Ovary (tissue), 9 donors: ENCODE data around the gene LRRC9. TPM values are rescaled to one million over a fixed set of nuclear protein-coding genes. Genes with fewer than 3 reads are reported as not detected.
"Not testable (repeated sequence)": the region's sequence is repeated elsewhere in the genome, so short reads cannot be mapped to it uniquely, and the experiment has no call there.

ENCODE experiments used
- DNase-seq, 5 donors: peaks; one replicate each; pipeline ENCODE4 v3.0.0-alpha.2; 2019 to 2020
- H3K27ac ChIP-seq, 2 donors: fragments of 200-600 bp; one replicate each; pipeline versions ENCODE4 v1.5.1 to v1.8.0; 2019 to 2022
- H3K27me3 ChIP-seq: fragments of 200-600 bp; one replicate; pipeline ENCODE4 v1.8.0; 2022
- H3K36me3 ChIP-seq: fragments of 200-600 bp; sonication (generic); one replicate; pipeline ENCODE4 v1.5.1; 2019
- H3K4me1 ChIP-seq: one replicate; pipeline ENCODE4 v1.8.1; 2013; ENCODE audit warnings: mild to moderate bottlenecking, moderate library complexity; ENCODE audit not compliant: insufficient read depth
- H3K4me3 ChIP-seq: fragments of 200-600 bp; sonication (generic); one replicate; pipeline ENCODE4 v1.5.1; 2017
- H3K9me3 ChIP-seq, 2 donors: fragments of 200-600 bp in 1 of 2; sonication (generic) in 1 of 2; one replicate each; pipeline versions ENCODE4 v1.5.1 to v1.8.1; 2013 to 2019; ENCODE audit warnings: mild to moderate bottlenecking in 1 of 2, moderate library complexity in 1 of 2
- EP300 ChIP-seq: sonication (generic); formaldehyde crosslinking; IDR thresholded peaks from one replicate; pipeline ENCODE4 v1.6.1; 2017; ENCODE audit warnings: antibody characterized with exemption
- POLR2A ChIP-seq: fragments of 450-650 bp; IDR thresholded peaks from one replicate; pipeline ENCODE4 v1.6.1; 2017; ENCODE audit warnings: antibody characterized with exemption, mild to moderate bottlenecking, moderate library complexity
- WGBS, 3 donors: extraction: QIAGEN DNeasy Blood & Tissue Kit in 1 of 3; methylation state at CpG; one replicate each; pipeline versions ENCODE4 v1.1.5 to v1.1.7; 2013 to 2017; 5-methylcytosine and 5-hydroxymethylcytosine counted together
- intact Hi-C, 4 donors: fragments of 100-400 bp; cut with DNase I; formaldehyde crosslinking; loops; one replicate each; pipeline versions ENCODE4 v1.11.0 to v1.15.1; 2022 to 2023
- polyA plus RNA-seq, 2 donors: library from polyadenylated mRNA; stranded (reverse); fragments of 200-250 nt in 1 of 2; fragments of 350-450 nt in 1 of 2; fragmentation: Illumina TruSeq in 1 of 2; extraction: RNeasy Lipid Tissue Mini Kit (QIAGEN cat#74804) in 1 of 2; gene quantifications; one replicate each; pipeline ENCODE4 v1.2.3, GENCODE V29; 2013 to 2014
- total RNA-seq, 7 donors: library from RNA; depleted of rRNA in 2 of 7; stranded (reverse); fragments of >200 nt in 2 of 7; fragmentation: NEBNext Ultra II Directional in 3 of 7; extraction: Animal tissue kit (Norgen Biotek cat#: 25700) in 3 of 7; gene quantifications; one replicate each; pipeline versions ENCODE4 v1.1.0 to v1.2.4, GENCODE V29; 2016 to 2023
- TF ChIP-seq, protein P1 (sequence below), 3 donors: fragments of 450-650 bp in 2 of 3; fragments of 200-600 bp in 1 of 3; IDR thresholded peaks; one replicate each; pipeline versions ENCODE4 v1.5.1 to v1.8.0; 2016 to 2022; ENCODE audit warnings: antibody characterized with exemption in 3 of 3, mild to moderate bottlenecking in 1 of 3
- donor health status: DM: no; HTN: no; CAD: no; lungs with moderate emphysema.
- donor health status: DM: no; HTN: no; CAD: no.
- donor health status: Bipolar disorder and iron deficiency.
- donor health status: DM: yes; HTN: yes; CAD: no.
- donor health status: DM: no; HTN: no; CAD: no.
- donor health status: DM: yes; HTN: yes; CAD: no.

Gene LRRC9
- total and polyA plus RNA-seq, 9 donors = 0.15 to 0.62 (median 0.57) TPM; not detected in 6

DNA sequence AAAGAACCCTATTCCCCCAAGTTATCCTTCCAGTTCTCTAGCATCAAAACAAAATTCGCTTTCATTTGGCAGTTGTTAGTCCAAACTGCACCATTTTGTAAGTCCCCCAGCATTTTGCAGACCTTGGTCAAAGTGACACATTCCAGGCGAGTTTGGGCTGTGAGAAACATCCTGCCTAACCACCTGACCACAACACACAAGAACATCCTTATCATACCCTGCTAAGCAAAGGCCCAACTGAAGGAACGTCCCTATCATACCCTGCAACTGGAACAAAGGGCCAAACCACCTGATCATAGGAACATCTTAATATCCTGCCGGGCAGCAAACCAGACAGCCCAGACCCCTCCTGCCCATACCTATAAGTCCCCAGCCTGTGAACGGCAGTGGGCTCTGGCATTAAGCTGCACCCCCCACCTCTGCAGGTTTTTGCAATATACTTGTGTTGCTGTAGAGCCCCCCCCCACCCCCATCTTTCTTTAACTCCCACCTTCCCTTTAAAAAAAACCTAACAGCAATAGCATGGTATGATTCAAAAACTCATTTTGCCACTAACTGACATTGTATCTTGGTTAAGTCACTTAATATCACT, 174.5 kb downstream of the LRRC9 start:
- Histone ChIP-seq H3K27ac (no peak overlapping the region), H3K4me1 (peaks cover 8% of the 10 kb centered on the region)
- intact Hi-C loops = loop anchor here in 3 of 4 donors (5.0 kb wide), 3 partner anchors 58 to 153 kb away; partner anchors contain the start of genes DHRS7 (in 2 of the 3) and PPM1A (in 1 of the 3)

DNA sequence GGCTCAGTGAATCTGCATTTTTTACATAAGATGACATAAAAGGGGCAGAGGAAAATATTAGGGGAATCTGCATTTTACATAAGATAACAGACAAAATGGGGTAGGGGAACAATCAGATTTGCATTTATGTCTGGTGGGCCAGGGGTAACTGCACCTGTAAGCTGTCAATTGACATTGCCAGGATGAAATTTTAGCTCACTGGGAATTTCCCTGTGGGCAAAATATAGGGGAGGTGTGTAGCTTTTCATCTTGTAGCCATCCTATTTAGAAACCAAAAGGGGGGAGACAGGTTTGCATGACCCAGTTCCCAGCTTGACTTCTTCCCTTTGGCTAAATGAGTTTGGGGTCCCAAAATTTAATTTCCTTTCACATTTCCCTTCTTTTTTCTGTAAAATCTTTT, 175.3 kb downstream of the LRRC9 start:
- intact Hi-C loops = no loop called here
- Histone ChIP-seq H3K27ac (no peak overlapping the region), H3K4me1 (peaks cover 11% of the 10 kb centered on the region), H3K9me3 (no peaks in the 10 kb centered on the region), H3K27me3 (no peaks in the 10 kb centered on the region), H3K4me3 (no peak overlapping the region), H3K36me3 (no peaks in the 10 kb centered on the region)
- no peak for DNase-seq
- TF ChIP-seq, protein P1, sequence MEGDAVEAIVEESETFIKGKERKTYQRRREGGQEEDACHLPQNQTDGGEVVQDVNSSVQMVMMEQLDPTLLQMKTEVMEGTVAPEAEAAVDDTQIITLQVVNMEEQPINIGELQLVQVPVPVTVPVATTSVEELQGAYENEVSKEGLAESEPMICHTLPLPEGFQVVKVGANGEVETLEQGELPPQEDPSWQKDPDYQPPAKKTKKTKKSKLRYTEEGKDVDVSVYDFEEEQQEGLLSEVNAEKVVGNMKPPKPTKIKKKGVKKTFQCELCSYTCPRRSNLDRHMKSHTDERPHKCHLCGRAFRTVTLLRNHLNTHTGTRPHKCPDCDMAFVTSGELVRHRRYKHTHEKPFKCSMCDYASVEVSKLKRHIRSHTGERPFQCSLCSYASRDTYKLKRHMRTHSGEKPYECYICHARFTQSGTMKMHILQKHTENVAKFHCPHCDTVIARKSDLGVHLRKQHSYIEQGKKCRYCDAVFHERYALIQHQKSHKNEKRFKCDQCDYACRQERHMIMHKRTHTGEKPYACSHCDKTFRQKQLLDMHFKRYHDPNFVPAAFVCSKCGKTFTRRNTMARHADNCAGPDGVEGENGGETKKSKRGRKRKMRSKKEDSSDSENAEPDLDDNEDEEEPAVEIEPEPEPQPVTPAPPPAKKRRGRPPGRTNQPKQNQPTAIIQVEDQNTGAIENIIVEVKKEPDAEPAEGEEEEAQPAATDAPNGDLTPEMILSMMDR (IDR thresholded peaks at IDR 0.05) = no peak
- TF ChIP-seq EP300 = no peak
- TF ChIP-seq POLR2A = no peak

More for the DNA sequence above, 174.5 kb downstream of the LRRC9 start:
- Histone ChIP-seq H3K4me3 (no peak overlapping the region), H3K9me3 (no peaks in the 10 kb centered on the region), H3K27me3 (no peaks in the 10 kb centered on the region), H3K36me3 (no peaks in the 10 kb centered on the region)
- 55 to 56% (median 55%) methylated on average over 5 of the region's 5 CpGs for WGBS, 3 donors
- DNase-seq = no peak
- TF ChIP-seq POLR2A (no peak), EP300 (no peak)
- TF ChIP-seq, protein P1 (IDR thresholded peaks at IDR 0.05) = no peak

DNA sequence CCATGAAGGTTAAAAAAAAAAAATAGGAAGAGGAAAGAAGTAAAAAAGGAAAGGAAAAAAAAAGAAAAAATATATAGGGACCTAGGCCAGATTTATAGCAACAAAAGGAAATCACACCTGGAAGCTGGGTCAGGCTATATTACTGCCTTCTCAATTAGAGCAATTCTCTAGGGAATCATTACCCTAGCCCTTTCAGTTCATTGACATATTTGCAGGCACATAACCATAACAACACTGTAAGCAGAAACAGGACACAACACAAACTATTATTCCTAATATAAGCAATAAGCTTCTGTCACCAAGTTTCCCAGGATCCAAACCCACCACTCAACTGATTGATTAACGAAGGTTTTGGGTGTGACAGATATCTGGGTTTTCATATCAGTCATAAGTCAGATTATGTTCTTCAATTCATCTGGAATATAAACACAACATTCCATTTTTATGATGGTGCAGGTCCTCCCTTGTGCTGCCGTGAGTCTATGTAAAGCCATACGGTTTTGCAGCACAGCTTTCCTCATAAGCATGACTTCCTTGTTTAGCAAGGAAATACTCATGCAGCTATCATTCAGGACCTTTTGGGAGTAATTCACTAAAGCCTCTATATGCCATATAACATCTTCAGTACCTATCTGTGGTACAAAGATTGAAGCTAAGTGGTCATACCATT, 176.0 kb downstream of the LRRC9 start:
- 47 to 69% (median 54%) methylated on average over 3 of the region's 3 CpGs for WGBS, 3 donors
- Histone ChIP-seq H3K4me3 (no peak overlapping the region), H3K9me3 (no peaks in the 10 kb centered on the region), H3K27ac (no peak overlapping the region), H3K4me1 (peaks cover 11% of the 10 kb centered on the region), H3K27me3 (no peaks in the 10 kb centered on the region), H3K36me3 (no peaks in the 10 kb centered on the region)
- no peak for DNase-seq
- no peak for TF ChIP-seq EP300
- TF ChIP-seq, protein P1 (IDR thresholded peaks at IDR 0.05) = no peak
- TF ChIP-seq POLR2A = no peak
- intact Hi-C loops = no loop called here

- no peak for TF ChIP-seq POLR2A
- TF ChIP-seq EP300 = no peak
- TF ChIP-seq, protein P1 (IDR thresholded peaks at IDR 0.05) = no peak
- no peak overlapping the region for H3K27ac ChIP-seq
- H3K4me1 ChIP-seq = peaks cover 11% of the 10 kb centered on the region
- 74 to 78% (median 75%) methylated on average over 6 of the region's 6 CpGs for WGBS, 3 donors
- intact Hi-C loops = no loop called here
- no peak for DNase-seq
- no peaks in the 10 kb centered on the region for H3K9me3 ChIP-seq
- no peaks in the 10 kb centered on the region for H3K27me3 ChIP-seq
- no peak overlapping the region for H3K4me3 ChIP-seq
- no peaks in the 10 kb centered on the region for H3K36me3 ChIP-seq
Observed at GRCh38 chr14:60097974-60098373, 178.0 kb downstream of the LRRC9 start.

- 95 to 97% (median 95%) methylated on average over 7 of the region's 7 CpGs for WGBS, 3 donors
- H3K4me1 ChIP-seq, H3K36me3 ChIP-seq, H3K27ac ChIP-seq, H3K9me3 ChIP-seq, H3K4me3 ChIP-seq, H3K27me3 ChIP-seq, DNase-seq, intact Hi-C loops: not testable (repeated sequence)
Observed at GRCh38 chr14:60099855-60100254, 179.9 kb downstream of the LRRC9 start.
